Caco-2 (cell line): Measurements from ENCODE around the gene DDRGK1. TPM values are rescaled to one million over a fixed set of nuclear protein-coding genes. Genes with fewer than 3 reads are reported as not detected.

Experiments
- BruUV-seq: library from RNA; stranded (reverse); fragments of 400-500 nt; replicated peaks from 2 replicates; lab custom pipeline; 2021; lab: Mats Ljungman, UMichigan
- CTCF ChIA-PET: fragments of 300-600 bp; sonication (Branson Sonifier 250); formaldehyde crosslinking; loops from one replicate; lab custom pipeline; 2022; ENCODE audit warnings: antibody characterized with exemption; lab: Charles Lee
- POLR2A ChIA-PET: fragments of 300-600 bp; sonication (Branson Sonifier 250); formaldehyde crosslinking; loops from one replicate; lab custom pipeline; 2022; ENCODE audit warnings: antibody characterized with exemption; lab: Charles Lee
- DNase-seq, 2 experiments: peaks; one replicate each; pipeline versions ENCODE4 v3.0.0 to v3.0.0-alpha.2; 2020 to 2022
- H3K27me3 ChIP-seq: replicated peaks from 2 replicates; pipeline ENCODE4 v1.6.0; 2011; ENCODE audit warnings: low read length; ENCODE audit not compliant: control insufficient read depth, insufficient read depth
- H3K36me3 ChIP-seq: 2 replicates; pipeline ENCODE4 v1.5.1; 2011; ENCODE audit warnings: low read length; ENCODE audit not compliant: control insufficient read depth, insufficient read depth
- H3K4me1 ChIP-seq: fragments of 250-450 bp; sonication (Bioruptor Pico); 2 replicates; pipeline ENCODE4 v1.5.1; 2020; ENCODE audit warnings: mild to moderate bottlenecking
- H3K4me3 ChIP-seq: 2 replicates; pipeline ENCODE4 v1.5.1; 2011; ENCODE audit warnings: low read depth, mild to moderate bottlenecking, control low read depth, low read length
- H3K9me3 ChIP-seq: fragments of 250-450 bp; sonication (Bioruptor Pico); 2 replicates; pipeline ENCODE4 v1.5.1; 2020; ENCODE audit warnings: mild to moderate bottlenecking, moderate library complexity
- H3K27ac Mint-ChIP-seq: one replicate; pipeline ENCODE4 v1.8.0; 2022; ENCODE audit warnings: mixed read lengths; ENCODE audit not compliant: unreplicated experiment
- H3K27me3 Mint-ChIP-seq: one replicate; pipeline ENCODE4 v1.8.0; 2022; ENCODE audit warnings: mixed read lengths; ENCODE audit not compliant: insufficient read depth, unreplicated experiment
- H3K36me3 Mint-ChIP-seq: one replicate; pipeline ENCODE4 v1.8.0; 2022; ENCODE audit warnings: mild to moderate bottlenecking, mixed read lengths; ENCODE audit not compliant: insufficient read depth, unreplicated experiment
- H3K4me1 Mint-ChIP-seq: one replicate; pipeline ENCODE4 v1.8.0; 2022; ENCODE audit warnings: low read depth, mixed read lengths; ENCODE audit not compliant: unreplicated experiment
- H3K4me3 Mint-ChIP-seq: one replicate; pipeline ENCODE4 v1.8.0; 2022; ENCODE audit warnings: mild to moderate bottlenecking, moderate library complexity, mixed read lengths; ENCODE audit not compliant: unreplicated experiment
- H3K9me3 Mint-ChIP-seq: one replicate; pipeline ENCODE4 v1.8.0; 2022; ENCODE audit warnings: mixed read lengths; ENCODE audit not compliant: unreplicated experiment
- CTCF ChIP-seq, 2 experiments: fragments of 200-600 bp in 1 of 2; IDR thresholded peaks; 1 replicate in 1 of 2; 2 replicates in 1 of 2; pipeline versions ENCODE4 v1.5.1 to v1.8.0; 2011 to 2022; ENCODE audit warnings: antibody characterized with exemption in 1 of 2, control low read depth in 1 of 2, inconsistent platforms in 1 of 2, low read depth in 1 of 2, low read length in 1 of 2, mild to moderate bottlenecking in 1 of 2, moderate library complexity in 1 of 2; ENCODE audit not compliant: insufficient read depth in 1 of 2, severe bottlenecking in 1 of 2, unreplicated experiment in 1 of 2
- intact Hi-C: fragments of 100-400 bp; cut with micrococcal nuclease; formaldehyde crosslinking; loops from one replicate; pipeline ENCODE4 v1.10.0; 2022; ENCODE audit not compliant: unreplicated experiment
- total RNA-seq: library from RNA; stranded (reverse); gene quantifications from 2 replicates; pipeline ENCODE4 v1.2.3, GENCODE V29; 2022

DDRGK1 gene
- total RNA-seq, 1 experiment from 2014 or later: 84.8 TPM

DNA sequence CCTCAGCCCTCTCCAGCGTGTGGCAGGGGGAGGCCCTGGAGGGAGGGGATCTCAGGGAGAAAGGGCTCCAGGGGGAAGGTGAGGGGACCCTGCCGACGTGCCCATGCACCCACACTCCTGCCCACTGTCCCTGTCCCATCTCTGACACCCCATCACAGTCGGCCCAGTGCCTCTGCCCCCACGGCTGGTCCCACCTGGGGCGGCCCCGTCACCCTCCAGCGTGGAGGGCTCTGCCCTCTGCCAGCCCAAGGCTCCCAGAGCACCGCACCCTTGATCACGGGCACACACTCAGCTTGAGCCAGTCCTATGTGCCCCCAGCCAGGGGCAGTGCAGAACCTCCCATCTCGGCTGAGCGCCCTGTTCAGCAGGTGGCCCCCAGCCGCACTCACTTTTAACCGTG lies 25.3 kb upstream of the DDRGK1 start:
- peaks cover 7% of the 10 kb centered on the region for H3K4me1 Mint-ChIP-seq
- DNase-seq: no peak
- no peaks in the 10 kb centered on the region for H3K27me3 Mint-ChIP-seq
- no peaks in the 10 kb centered on the region for H3K9me3 Mint-ChIP-seq
- intact Hi-C loops: no loop called here
- Histone ChIP-seq H3K36me3 (peaks cover 1% of the 10 kb centered on the region), H3K27me3 (no peaks in the 10 kb centered on the region), H3K4me1 (peaks cover 6% of the 10 kb centered on the region; the same call in 1 of the 2 replicates), H3K4me3 (no peak overlapping the region), H3K9me3 (no peaks in the 10 kb centered on the region)
- ChIA-PET POLR2A (no interaction called here), CTCF (no interaction called here)
- TF ChIP-seq CTCF (IDR thresholded peaks at IDR 0.05; ENCODE audit: insufficient read depth in 1 of 2, low read depth in 1 of 2, low read length in 1 of 2, severe bottlenecking in 1 of 2, unreplicated experiment in 1 of 2): no peak
- H3K27ac Mint-ChIP-seq: no peak overlapping the region
- H3K4me3 Mint-ChIP-seq: no peak overlapping the region
- H3K36me3 Mint-ChIP-seq: peaks cover 6% of the 10 kb centered on the region
- no TSS peak for BruUV-seq

DNA sequence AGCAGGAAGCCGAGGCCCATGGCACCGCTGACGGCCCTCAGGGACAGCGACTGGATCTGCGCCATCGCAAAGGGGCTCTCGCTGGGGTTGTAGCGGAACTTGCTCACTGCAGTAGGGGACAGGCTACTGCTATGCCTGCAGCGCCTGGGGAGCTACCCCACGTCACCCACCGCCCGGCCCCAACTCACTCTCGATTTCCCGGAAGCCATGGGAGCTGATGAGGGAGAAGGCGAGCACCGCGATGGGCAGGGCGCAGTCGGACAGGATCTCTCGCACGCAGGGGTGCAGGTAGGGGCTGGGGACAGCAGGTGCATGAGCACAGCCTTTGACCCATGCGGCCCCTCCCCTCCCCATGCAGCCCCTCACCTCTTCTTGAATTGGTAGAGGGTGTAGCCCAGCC lies 24.7 kb upstream of the DDRGK1 start:
- ChIA-PET CTCF (no interaction called here), POLR2A (no interaction called here)
- no peak for TF ChIP-seq CTCF (IDR thresholded peaks at IDR 0.05; ENCODE audit: insufficient read depth in 1 of 2, low read depth in 1 of 2, low read length in 1 of 2, severe bottlenecking in 1 of 2, unreplicated experiment in 1 of 2)
- no TSS peak for BruUV-seq
- H3K27me3 Mint-ChIP-seq: no peaks in the 10 kb centered on the region
- no peak for DNase-seq
- H3K36me3 ChIP-seq: peaks cover 1% of the 10 kb centered on the region
- no peak overlapping the region for H3K4me3 ChIP-seq
- no peaks in the 10 kb centered on the region for H3K9me3 ChIP-seq
- peaks cover 12% of the 10 kb centered on the region for H3K4me1 ChIP-seq
- intact Hi-C loops: no loop called here
- H3K36me3 Mint-ChIP-seq: peaks cover 6% of the 10 kb centered on the region
- H3K27me3 ChIP-seq: no peaks in the 10 kb centered on the region
- peaks cover 7% of the 10 kb centered on the region for H3K4me1 Mint-ChIP-seq
- H3K27ac Mint-ChIP-seq: peak overlapping the region; percentile 36
- H3K4me3 Mint-ChIP-seq: no peak overlapping the region
- H3K9me3 Mint-ChIP-seq: no peaks in the 10 kb centered on the region

DNA sequence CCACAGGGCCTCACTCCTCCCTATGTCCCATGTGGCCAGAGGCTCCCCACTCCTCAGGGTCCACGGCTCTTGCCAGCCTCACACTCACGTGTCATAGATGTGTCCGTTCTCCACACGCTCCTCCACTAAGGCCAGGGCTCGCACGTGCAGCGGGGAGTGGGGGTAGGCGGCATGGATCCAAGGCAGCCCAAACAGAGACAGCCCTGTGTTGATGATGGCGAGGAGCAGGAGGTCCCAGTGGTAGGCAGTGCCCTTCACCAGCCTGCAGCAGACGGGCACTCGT lies 24.2 kb upstream of the DDRGK1 start:
- no TSS peak for BruUV-seq
- CTCF ChIA-PET: no interaction called here
- H3K4me1 Mint-ChIP-seq: peaks cover 7% of the 10 kb centered on the region
- no peak for DNase-seq
- H3K4me3 ChIP-seq: no peak overlapping the region
- H3K36me3 ChIP-seq: peaks cover 1% of the 10 kb centered on the region
- no peak overlapping the region for H3K4me3 Mint-ChIP-seq
- intact Hi-C loops: no loop called here
- POLR2A ChIA-PET: no interaction called here
- no peaks in the 10 kb centered on the region for H3K9me3 ChIP-seq
- TF ChIP-seq CTCF (IDR thresholded peaks at IDR 0.05; ENCODE audit: insufficient read depth in 1 of 2, low read depth in 1 of 2, low read length in 1 of 2, severe bottlenecking in 1 of 2, unreplicated experiment in 1 of 2): no peak
- no peaks in the 10 kb centered on the region for H3K27me3 Mint-ChIP-seq
- no peaks in the 10 kb centered on the region for H3K9me3 Mint-ChIP-seq
- H3K27ac Mint-ChIP-seq: peak overlapping the region; percentile 36
- no peaks in the 10 kb centered on the region for H3K27me3 ChIP-seq
- H3K4me1 ChIP-seq: peaks cover 12% of the 10 kb centered on the region
- peaks cover 6% of the 10 kb centered on the region for H3K36me3 Mint-ChIP-seq
